ENCODE measurements around the gene RGL3. TPM values are rescaled to one million over a fixed set of nuclear protein-coding genes. Genes with fewer than 3 reads are reported as not detected.
A peak's percentile ranks its signal among the peaks of the same experiment; 100 is the strongest.

The RGL3 gene
- total and polyA plus RNA-seq, 4 donors = 2.4 to 19.8 (median 7.8) TPM

GRCh38 chr19:11418094-11418548 is 993 bp downstream of the RGL3 start:
- Histone ChIP-seq H3K4me1 (ENCODE audit: control insufficient read depth in 4 of 4, insufficient read depth in 4 of 4, low read length in 3 of 4) (peaks cover 6 to 23% (median 12%) of the 10 kb centered on the region in 4 donors), H3K9ac (ENCODE audit: low read depth in 1 of 2, low read length in 2 of 2) (no peak overlapping the region), H3K27ac (ENCODE audit: low read depth in 1 of 2, low read length in 2 of 2) (no peak overlapping the region), H3K27me3 (ENCODE audit: control insufficient read depth in 4 of 4, insufficient read depth in 4 of 4, low read length in 3 of 4) (no peaks in the 10 kb centered on the region), H3K4me3 (ENCODE audit: low read depth in 1 of 3, low read length in 3 of 3) (peak overlapping the region; percentile 49 to 84 (median 78)), H3K9me3 (ENCODE audit: control insufficient read depth in 4 of 4, low read length in 3 of 4) (peaks cover 0 to 2% (median 0%) of the 10 kb centered on the region in 4 donors), H3K36me3 (ENCODE audit: control insufficient read depth in 4 of 4, insufficient read depth in 3 of 4, low read depth in 1 of 4, low read length in 3 of 4) (no peaks in the 10 kb centered on the region)
- WGBS = 19% methylated on average over 16 of the region's 16 CpGs
- TF ChIP-seq ZBTB33 (IDR thresholded peaks at IDR 0.05) = no peak
- TF ChIP-seq RXRA (IDR thresholded peaks at IDR 0.05) = no peak
- no peak for TF ChIP-seq FOXA1 (IDR thresholded peaks at IDR 0.05)
- no peak for TF ChIP-seq TAF1 (conservative IDR thresholded peaks at IDR 0.05)
- TF ChIP-seq CTCF (IDR thresholded peaks at IDR 0.05; ENCODE audit: low read depth, low read length, missing input control) = no peak
- TF ChIP-seq JUND (IDR thresholded peaks at IDR 0.05) = no peak
- no peak for TF ChIP-seq RAD21 (IDR thresholded peaks at IDR 0.05)
- no peak for TF ChIP-seq GABPA (IDR thresholded peaks at IDR 0.05 in 1 of 2, conservative IDR thresholded peaks at IDR 0.05 in 1 of 2)
- TF ChIP-seq NR2F2 (IDR thresholded peaks at IDR 0.05) = no peak
- TF ChIP-seq FOXA2 (IDR thresholded peaks at IDR 0.05) = no peak
- TF ChIP-seq SP1 (IDR thresholded peaks at IDR 0.05) = no peak
- no peak for TF ChIP-seq EGR1 (IDR thresholded peaks at IDR 0.05; ENCODE audit: low read depth in 2 of 2)
- DNase-seq (ENCODE audit: low spot score) = no peak

GRCh38 chr19:11416346-11417052 is 2.6 kb downstream of the RGL3 start:
- no peak for TF ChIP-seq TAF1 (conservative IDR thresholded peaks at IDR 0.05)
- TF ChIP-seq NR2F2 (IDR thresholded peaks at IDR 0.05) = no peak
- no peak for TF ChIP-seq REST (IDR thresholded peaks at IDR 0.05)
- TF ChIP-seq HNF4A (conservative IDR thresholded peaks at IDR 0.05) = no peak
- no peak for TF ChIP-seq FOXA2 (IDR thresholded peaks at IDR 0.05)
- no peak for TF ChIP-seq RXRA (IDR thresholded peaks at IDR 0.05)
- no peak for TF ChIP-seq GABPA (IDR thresholded peaks at IDR 0.05 in 1 of 2, conservative IDR thresholded peaks at IDR 0.05 in 1 of 2)
- TF ChIP-seq HNF4G (IDR thresholded peaks at IDR 0.05) = no peak
- TF ChIP-seq RAD21 (IDR thresholded peaks at IDR 0.05) = no peak
- no peak for TF ChIP-seq ATF3 (IDR thresholded peaks at IDR 0.05)
- TF ChIP-seq ZBTB33 (IDR thresholded peaks at IDR 0.05) = no peak
- TF ChIP-seq FOXA1 (IDR thresholded peaks at IDR 0.05) = no peak
- TF ChIP-seq MAX (IDR thresholded peaks at IDR 0.05) = no peak
- TF ChIP-seq EGR1 (IDR thresholded peaks at IDR 0.05; ENCODE audit: low read depth in 2 of 2) = no peak
- no peak for TF ChIP-seq SP1 (IDR thresholded peaks at IDR 0.05)
- no peak for TF ChIP-seq YY1 (IDR thresholded peaks at IDR 0.05)
- H3K4me1 ChIP-seq (ENCODE audit: control insufficient read depth in 4 of 4, insufficient read depth in 4 of 4, low read length in 3 of 4) = peaks cover 3 to 18% (median 11%) of the 10 kb centered on the region in 4 donors
- 96% methylated on average over 17 of the region's 17 CpGs for WGBS
- H3K9me3 ChIP-seq (ENCODE audit: control insufficient read depth in 4 of 4, low read length in 3 of 4) = no peaks in the 10 kb centered on the region
- no peaks in the 10 kb centered on the region for H3K27me3 ChIP-seq (ENCODE audit: control insufficient read depth in 4 of 4, insufficient read depth in 4 of 4, low read length in 3 of 4)
- H3K36me3 ChIP-seq (ENCODE audit: control insufficient read depth in 4 of 4, insufficient read depth in 3 of 4, low read depth in 1 of 4, low read length in 3 of 4) = no peaks in the 10 kb centered on the region
- no peak overlapping the region for H3K27ac ChIP-seq (ENCODE audit: low read depth in 1 of 2, low read length in 2 of 2)
- no peak overlapping the region for H3K9ac ChIP-seq (ENCODE audit: low read depth in 1 of 2, low read length in 2 of 2)
- no peak overlapping the region for H3K4me3 ChIP-seq (ENCODE audit: low read depth in 1 of 3, low read length in 3 of 3)
- DNase-seq (ENCODE audit: low spot score) = no peak

All from liver (tissue), 9 donors.